AG08395 (cell line): Measurements from ENCODE around the gene MASP1.

Experiments
- DNase-seq: peaks from one replicate; pipeline ENCODE4 v3.0.0; 2012; ENCODE audit warnings: mixed read lengths, low spot score

Gene MASP1

DNA sequence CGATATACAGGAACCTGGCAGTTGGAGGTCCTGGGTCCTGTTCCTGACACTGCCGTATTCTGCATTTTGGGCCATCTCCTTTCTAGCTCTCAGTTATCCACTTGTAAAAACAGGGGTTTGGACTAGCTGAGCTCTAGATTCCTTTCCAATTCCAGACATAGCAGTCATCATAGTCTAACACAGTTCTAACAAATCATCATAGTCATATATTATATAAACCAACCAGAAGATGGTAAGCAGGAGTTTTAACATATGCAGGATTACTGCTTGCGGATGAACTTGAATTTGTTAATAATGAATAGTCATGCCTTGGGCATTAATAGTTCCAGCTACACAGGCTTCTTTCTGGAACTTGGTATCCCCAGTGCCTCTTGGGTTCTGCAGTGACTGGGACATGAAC, 26.6 kb downstream of the MASP1 start:
- peak; percentile 19 for DNase-seq

GRCh38 chr3:187264021-187264420, 27.5 kb downstream of the MASP1 start:
- DNase-seq = peak; percentile 66

DNA sequence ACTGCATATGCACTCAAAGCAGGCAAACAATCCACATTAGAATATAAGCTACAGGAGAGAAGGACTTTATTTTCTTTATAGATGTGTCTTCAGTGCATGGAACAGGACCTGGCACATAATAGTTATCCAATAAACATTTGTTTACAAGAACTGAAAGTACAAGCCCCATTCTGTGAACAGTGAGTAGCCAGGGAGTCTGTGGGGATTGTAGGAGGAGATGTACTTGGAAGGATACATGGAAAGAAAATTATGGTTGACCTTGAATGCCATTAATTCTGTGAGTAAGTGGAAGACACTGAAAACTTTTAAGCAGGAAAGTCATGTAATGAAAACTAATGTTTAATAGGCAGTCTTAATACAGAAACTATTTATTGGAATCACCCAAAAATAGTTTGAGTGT, 28.3 kb downstream of the MASP1 start:
- peak; percentile 19 for DNase-seq

- DNase-seq = no peak
Observed at GRCh38 chr3:187262360-187262759, 29.2 kb downstream of the MASP1 start.

GRCh38 chr3:187261541-187261969, 30.0 kb downstream of the MASP1 start:
- peak; percentile 70 for DNase-seq

DNA sequence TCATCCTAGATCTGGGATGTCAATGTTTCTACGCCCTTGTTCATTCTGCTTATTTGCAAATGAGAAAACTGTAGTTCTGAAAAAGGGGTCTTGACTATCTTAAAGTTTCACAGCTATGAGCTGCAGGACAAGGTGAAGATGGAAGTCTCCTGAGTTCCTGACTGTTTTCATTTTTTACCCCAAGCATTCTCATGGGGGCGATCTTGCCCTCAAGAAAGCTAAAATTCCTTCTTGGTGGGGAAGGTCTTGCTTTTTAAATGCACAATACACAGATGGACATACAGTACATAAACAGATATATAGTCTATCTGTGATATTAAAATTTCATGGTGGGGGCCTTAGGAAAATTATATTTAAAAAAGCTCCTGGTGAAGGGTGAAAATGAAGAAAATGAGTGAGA, 32.4 kb downstream of the MASP1 start:
- DNase-seq = no peak

GRCh38 chr3:187257992-187258692, 33.4 kb downstream of the MASP1 start:
- DNase-seq = no peak

DNA sequence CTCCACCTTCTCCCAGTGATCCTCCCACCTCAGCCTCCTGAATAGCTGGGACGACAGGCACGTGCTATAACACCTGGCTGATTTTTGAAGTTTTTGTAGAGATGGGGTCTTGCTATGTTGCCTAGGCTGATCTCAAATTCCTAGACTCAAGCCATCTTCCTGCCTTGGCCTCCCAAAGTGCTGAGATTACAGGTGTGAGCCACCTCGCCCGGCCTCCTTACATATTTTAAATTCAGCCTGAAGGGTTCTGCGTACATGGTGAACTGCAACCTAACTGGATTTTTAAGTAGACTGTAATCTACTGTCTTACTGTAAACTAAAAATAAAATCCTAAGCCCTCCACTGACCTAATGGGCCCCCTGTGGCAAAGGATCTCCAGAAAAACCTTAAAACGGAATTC, 34.1 kb downstream of the MASP1 start:
- DNase-seq = no peak

GRCh38 chr3:187256051-187256616, 35.4 kb downstream of the MASP1 start:
- no peak for DNase-seq

GRCh38 chr3:187255314-187255713, 36.2 kb downstream of the MASP1 start:
- DNase-seq = no peak

DNA sequence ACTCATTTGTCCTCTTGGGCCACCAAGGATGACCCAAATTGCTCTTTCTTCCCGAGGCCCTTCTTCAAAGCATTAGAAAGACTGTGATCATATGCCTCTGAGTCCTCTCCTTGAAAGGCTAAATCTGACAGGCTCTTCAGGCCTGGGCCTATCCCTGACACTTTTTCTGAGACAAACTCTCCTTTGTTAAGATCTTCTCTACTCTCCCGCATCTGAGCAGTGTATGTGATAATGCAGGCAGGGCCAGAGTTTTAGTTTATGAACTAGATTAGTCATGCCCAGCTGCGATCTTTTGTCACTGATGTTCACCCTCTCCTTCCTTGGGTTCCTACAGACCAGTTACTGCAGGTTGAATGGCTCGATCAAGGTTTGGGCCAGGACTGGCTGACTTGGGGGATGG, 39.2 kb downstream of the MASP1 start:
- no peak for DNase-seq

DNA sequence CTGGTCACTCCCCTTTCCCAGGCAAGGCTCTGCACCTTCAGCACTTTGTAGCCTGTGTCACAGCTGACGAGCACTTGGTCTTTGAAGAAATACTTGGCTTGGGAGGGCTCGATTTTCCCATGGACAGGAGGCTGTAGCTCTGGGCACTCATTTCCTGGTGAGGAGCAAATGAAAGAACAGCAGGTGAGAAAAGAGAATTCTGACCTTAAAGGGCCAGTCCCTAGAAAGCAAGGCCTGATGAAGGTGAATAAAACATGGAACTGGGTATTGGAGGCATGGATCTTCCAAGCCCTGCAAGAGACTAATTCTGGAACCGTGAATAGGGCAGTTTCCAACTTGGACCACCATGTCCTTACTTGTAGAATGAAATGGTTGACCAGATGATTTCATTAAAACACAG, 39.9 kb downstream of the MASP1 start:
- no peak for DNase-seq

DNA sequence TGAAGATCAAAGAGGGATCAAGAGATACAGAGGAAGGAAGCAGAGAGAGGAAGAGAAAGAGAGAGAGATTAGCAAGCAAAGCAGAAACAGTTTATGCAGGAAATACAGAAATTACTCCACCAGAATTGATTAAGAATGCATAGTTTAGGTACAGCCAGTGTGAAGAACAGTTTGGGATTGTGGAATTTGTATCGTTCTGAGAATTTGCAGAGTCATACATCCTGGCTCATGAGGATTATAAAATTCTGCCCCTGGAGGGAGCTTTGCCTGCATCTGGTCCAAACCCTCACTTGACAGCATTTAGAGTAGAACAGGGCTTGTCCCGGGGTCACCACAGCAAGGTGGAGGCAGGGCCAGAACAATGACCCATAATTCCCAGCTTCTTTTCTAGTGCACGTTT, 44.1 kb downstream of the MASP1 start:
- no peak for DNase-seq

DNA sequence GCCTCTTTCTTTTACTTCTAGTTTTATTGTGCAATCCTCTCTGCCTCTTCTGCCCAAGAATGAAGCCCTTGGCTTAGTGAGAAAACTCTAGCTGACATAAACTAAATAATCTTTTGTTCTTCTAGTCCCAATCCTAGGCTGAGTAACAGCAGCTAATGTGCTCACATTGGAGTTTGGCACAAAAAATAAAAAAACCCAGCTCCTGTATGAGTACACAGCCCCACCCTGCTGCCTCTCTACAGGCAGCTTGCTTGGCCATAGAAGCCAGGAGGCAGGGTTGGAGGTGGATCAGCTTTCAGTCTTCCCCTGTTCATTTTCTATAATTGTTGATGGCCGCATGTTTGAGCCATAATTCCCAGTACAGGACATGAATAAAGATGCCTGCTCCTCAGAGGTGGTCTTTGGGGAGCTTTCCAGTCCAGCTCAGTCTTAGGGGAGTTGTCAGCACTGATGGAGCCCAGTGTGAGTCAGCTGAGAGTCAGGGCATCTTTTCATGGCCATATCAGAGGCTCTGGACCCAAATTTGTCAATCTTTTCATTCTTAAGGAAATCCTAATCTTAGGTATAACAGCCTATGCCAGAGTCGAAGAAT, 47.5 kb downstream of the MASP1 start:
- peak; percentile 53 for DNase-seq

DNA sequence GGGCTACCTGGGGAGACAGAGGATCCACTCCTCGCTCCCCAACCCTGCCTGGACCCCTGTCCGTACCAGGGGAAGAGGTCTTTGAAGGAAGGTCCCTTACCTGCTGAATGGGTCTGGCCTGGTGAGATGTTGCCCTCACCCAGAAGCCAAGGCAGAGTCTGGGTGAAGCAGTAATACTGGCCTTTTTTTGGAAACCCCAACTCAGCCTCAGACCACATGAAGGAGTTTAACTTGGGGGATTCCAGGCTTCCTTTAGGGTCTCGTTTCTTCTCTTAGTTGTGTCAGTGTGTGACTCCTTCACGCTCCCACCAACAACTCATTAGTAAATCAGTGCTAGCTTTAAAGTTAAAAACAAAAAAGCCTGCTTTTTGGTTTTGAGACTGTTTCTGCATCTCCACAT, 48.6 kb downstream of the MASP1 start:
- DNase-seq = no peak

DNA sequence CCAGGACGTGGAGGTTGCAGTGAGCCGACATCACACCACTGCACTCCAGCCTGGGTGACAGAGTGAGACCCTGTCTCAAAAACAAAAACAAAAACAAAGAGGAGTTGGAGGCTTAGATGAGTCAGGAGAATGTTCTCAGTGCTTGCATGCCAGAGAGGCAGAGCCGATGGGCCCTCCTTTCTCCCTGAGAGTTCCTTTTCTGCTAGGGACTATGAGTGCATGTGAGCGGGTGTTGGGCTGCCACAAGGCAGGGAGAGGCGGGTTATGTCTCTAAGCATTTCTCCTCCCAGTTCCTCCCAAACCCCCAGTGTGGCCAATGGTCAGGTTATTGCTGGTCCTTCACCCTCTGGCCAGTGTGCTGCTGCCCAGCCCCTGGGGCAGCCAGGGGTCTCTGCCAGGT, 49.1 kb downstream of the MASP1 start:
- DNase-seq = peak; percentile 35

DNA sequence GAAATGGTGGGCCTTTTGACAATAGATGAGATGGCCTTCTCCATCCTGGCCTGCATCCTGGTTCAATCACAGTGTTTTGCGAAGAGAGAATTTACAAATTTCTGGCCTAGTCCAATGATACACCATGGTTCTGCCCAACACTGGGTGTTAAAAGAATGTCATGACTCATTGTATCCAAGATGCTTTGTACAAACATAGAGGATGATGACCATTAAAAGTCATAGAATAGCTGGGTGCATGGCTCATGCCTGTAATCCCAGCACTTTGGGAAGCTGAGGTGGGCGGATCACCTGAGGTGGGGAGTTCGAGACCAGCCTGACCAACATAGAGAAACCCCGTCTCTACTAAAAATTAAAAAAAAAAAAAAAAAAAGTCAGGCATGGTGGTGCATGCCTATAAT, 52.7 kb downstream of the MASP1 start:
- peak; percentile 48 for DNase-seq

DNA sequence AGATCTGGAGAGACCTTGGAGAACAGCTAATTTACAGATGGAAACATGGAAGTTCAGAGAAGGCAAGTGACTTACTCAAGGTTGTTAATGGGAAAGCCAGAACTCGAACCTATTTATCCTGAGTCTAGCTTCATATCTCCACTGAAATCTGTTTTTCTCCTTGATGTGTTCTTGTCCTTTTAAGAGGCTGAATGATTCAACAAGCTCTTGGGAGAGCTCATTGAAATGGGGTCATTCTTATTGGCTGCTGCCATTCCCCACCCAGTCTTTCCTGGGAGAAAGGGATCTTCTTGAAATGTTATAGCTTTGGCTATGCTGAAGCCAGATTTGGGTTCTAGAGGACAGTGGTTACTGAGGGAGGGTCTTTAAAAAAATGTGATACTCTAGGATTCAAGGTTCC, 53.3 kb downstream of the MASP1 start:
- no peak for DNase-seq

DNA sequence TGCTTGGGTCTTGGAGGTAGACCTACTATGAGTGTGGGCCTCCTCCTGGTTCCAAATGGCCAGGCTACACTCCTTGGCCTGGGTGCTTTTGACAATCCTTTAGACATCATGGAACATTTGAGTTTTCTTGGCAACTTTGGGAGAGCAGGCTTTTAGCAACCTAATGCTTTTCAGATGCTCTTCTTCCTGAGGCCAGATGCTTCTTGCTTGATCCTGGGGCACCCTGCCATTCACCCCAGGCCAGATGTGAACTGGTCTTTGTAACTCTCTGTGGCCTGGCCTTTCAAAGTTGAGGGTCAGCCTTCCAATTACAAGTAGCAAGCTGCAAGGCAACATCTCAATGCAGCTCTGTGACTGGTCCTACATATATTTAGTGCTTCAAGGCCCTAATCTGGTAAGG, 53.8 kb downstream of the MASP1 start:
- no peak for DNase-seq

GRCh38 chr3:187236962-187237361, 54.6 kb downstream of the MASP1 start:
- DNase-seq = no peak

GRCh38 chr3:187230011-187230410, 61.5 kb downstream of the MASP1 start:
- no peak for DNase-seq

DNA sequence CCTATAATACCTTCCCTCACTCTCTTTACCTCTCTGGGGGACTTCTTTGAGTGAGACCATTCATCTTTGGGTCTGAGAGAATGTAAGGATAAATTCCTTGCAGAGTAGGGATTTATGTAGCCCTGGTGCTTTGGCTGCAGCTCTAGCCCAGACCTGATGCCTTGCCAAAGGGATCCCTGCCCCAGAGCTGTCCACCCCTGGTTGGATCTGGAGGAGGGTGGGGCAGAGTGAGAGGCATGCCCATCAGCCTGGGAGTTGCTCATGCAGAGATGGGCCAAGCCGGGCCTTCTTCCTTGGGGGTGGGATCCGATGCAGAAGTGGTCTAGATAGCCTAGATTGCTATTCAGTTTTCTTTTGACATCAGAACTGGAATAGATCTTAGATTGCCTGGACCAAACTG, 62.8 kb downstream of the MASP1 start:
- DNase-seq = no peak

GRCh38 chr3:187227658-187228258, 63.8 kb downstream of the MASP1 start:
- DNase-seq = peak; percentile 86
